ENCODE data around the gene TFCP2L1.

The TFCP2L1 gene

GRCh38 chr2:121220995-121221394 lies 64.0 kb downstream of the TFCP2L1 start:
- TF ChIP-seq, protein P1, sequence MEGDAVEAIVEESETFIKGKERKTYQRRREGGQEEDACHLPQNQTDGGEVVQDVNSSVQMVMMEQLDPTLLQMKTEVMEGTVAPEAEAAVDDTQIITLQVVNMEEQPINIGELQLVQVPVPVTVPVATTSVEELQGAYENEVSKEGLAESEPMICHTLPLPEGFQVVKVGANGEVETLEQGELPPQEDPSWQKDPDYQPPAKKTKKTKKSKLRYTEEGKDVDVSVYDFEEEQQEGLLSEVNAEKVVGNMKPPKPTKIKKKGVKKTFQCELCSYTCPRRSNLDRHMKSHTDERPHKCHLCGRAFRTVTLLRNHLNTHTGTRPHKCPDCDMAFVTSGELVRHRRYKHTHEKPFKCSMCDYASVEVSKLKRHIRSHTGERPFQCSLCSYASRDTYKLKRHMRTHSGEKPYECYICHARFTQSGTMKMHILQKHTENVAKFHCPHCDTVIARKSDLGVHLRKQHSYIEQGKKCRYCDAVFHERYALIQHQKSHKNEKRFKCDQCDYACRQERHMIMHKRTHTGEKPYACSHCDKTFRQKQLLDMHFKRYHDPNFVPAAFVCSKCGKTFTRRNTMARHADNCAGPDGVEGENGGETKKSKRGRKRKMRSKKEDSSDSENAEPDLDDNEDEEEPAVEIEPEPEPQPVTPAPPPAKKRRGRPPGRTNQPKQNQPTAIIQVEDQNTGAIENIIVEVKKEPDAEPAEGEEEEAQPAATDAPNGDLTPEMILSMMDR (conservative IDR thresholded peaks at IDR 0.05; ENCODE audit: low read depth, low read length) = no peak
- DNase-seq (ENCODE audit: low read depth) = peak; percentile 8
- no peak overlapping the region for H3K4me3 ChIP-seq (ENCODE audit: low read depth, low read length)

DNA sequence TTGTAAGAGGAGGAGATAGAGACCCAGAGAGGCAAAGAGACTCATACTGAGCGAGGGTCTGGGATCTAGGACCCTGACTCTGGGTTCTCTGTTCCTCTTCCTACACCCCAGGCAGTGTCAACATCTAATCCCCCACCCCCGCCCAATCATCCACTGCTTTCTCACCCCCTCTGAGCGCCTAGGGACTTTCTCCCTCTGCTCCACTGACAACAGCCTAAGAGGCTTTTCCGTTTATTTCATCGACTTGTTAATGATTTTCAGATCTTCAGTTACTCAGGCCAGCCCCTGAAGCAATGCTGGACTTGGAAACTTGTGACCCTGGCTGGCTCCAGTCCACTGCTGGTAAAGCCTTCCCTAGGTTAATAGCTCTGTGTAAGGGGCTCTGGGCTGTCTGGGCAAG lies 65.1 kb downstream of the TFCP2L1 start:
- no peak for DNase-seq (ENCODE audit: low read depth)
- no peak overlapping the region for H3K4me3 ChIP-seq (ENCODE audit: low read depth, low read length)
- TF ChIP-seq, protein P1 (conservative IDR thresholded peaks at IDR 0.05; ENCODE audit: low read depth, low read length) = no peak

DNA sequence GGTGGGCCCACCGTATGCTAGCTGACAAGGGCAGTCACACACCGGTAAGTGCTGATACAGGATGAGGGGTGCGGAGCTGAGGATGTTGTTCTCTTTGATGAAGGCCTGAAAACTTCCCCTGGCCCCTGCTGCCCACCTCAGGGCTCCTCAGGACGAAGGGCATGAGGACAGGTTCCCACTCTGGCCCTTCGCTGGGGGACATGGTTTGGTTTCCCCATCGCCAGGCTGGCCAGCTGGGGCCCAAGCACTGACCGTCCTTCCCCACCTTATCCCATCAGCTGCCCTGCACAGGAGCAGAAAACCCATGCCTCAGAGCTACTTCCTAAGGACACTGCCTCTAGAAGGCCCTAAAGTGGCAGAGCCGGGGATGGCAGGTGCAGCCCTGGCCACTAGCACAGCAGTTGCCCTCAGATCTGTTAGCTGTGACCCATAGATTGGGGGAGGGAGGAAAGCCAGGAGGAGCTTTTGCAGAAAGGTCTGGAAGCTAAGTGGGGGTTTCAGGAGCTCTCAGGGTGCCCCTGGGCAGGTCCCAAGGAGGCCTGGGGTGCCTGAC lies 66.5 kb downstream of the TFCP2L1 start:
- no peak overlapping the region for H3K4me3 ChIP-seq (ENCODE audit: low read depth, low read length)
- DNase-seq (ENCODE audit: low read depth) = no peak
- TF ChIP-seq, protein P1 (conservative IDR thresholded peaks at IDR 0.05; ENCODE audit: low read depth, low read length) = no peak

DNA sequence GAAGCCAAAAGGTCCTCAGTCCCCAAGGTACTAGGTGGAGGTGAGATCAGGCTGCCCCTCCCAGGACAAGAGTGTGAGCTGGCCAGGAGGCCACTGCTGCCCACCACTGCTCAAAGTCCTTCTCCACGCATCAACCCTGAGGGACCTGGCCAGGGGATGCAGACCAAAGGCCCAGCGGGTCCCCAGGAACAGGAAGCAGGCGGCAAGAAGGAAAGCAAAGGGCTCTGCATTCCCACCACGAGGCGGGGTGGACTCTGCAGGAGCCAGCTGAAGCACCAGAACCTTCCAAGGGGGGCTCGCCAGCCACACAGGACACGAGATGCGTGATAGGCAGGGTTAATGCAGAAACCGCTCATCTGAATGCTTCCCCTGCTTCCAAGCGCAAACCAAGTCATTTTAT lies 67.4 kb downstream of the TFCP2L1 start:
- DNase-seq (ENCODE audit: low read depth) = no peak

DNA sequence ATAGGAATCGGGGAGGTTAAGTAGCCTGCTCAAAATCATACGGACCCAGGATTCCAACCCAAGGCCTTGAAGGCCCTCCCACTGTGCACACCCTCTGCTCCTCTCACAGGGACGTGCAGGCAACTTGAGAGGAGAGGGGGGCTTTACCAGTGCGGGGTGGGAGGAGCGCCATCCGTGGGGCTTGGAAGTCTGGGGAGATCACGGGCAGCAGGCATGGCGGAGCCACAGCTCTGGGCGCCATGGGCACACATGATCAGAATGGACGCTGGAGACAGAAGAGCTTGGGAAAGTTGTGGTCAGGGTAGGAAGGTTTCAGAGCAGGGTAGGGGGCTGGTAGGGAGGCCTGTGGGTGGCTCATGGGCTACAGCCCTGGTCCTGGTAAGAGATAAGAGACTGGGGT lies 70.7 kb downstream of the TFCP2L1 start:
- TF ChIP-seq, protein P1 (conservative IDR thresholded peaks at IDR 0.05; ENCODE audit: low read depth, low read length) = no peak
- DNase-seq (ENCODE audit: low read depth) = no peak

More for the DNA sequence above, 67.4 kb downstream of the TFCP2L1 start:
- TF ChIP-seq, protein P1 (conservative IDR thresholded peaks at IDR 0.05; ENCODE audit: low read depth, low read length) = no peak
- no peak overlapping the region for H3K4me3 ChIP-seq (ENCODE audit: low read depth, low read length)

DNA sequence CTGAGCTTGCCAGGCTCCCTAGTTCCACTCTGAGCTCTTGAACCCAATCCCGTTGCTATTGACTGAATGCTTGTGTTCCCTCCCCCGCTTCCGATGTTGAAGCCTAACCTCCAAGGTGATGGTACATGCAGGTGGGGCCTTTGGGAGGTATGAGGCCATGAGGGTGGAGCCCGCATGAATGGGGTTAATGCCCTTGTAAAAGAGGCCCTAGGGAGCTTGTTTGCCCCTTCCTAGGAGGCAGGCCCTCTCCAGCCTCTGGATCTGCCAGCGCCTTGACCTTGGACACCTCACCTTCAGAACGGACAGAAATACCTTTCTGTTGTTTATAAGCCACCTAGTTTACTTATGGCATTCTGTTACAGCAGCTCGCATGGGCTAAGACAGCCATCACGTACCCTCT lies 71.6 kb downstream of the TFCP2L1 start:
- DNase-seq (ENCODE audit: low read depth) = no peak
- no peak overlapping the region for H3K4me3 ChIP-seq (ENCODE audit: low read depth, low read length)
- TF ChIP-seq, protein P1 (conservative IDR thresholded peaks at IDR 0.05; ENCODE audit: low read depth, low read length) = no peak

More for the DNA sequence above, 70.7 kb downstream of the TFCP2L1 start:
- no peak overlapping the region for H3K4me3 ChIP-seq (ENCODE audit: low read depth, low read length)

GRCh38 chr2:121212661-121213325 lies 72.2 kb downstream of the TFCP2L1 start:
- no peak for DNase-seq (ENCODE audit: low read depth)
- TF ChIP-seq, protein P1 (conservative IDR thresholded peaks at IDR 0.05; ENCODE audit: low read depth, low read length) = no peak
- H3K4me3 ChIP-seq (ENCODE audit: low read depth, low read length) = no peak overlapping the region
